GM12878 (cell line): ENCODE results near the gene NRP1. TPM values are rescaled to one million over a fixed set of nuclear protein-coding genes. Genes with fewer than 3 reads are reported as not detected.

ENCODE experiments used
- ATAC-seq: fragments of 200-7000 bp; cut with Tn5 transposase; 3 replicates; pipeline ENCODE4 v1.9.1; 2020; ENCODE audit warnings: mild to moderate bottlenecking, moderate library complexity
- BruUV-seq: library from RNA; stranded (reverse); fragments of 400-500 nt; replicated peaks from 2 replicates; lab custom pipeline; 2021; lab: Mats Ljungman, UMichigan
- CTCF ChIA-PET: fragments of 300-600 bp; sonication (Branson Sonifier 250); formaldehyde crosslinking; extraction: SDS; loops from one replicate; lab custom pipeline; 2021; ENCODE audit warnings: inconsistent platforms; lab: Yijun Ruan, JAX
- POLR2A ChIA-PET: fragments of 350-600 bp; formaldehyde crosslinking; extraction: SDS; loops from one replicate; lab custom pipeline; 2021; ENCODE audit warnings: inconsistent platforms; lab: Charles Lee
- RAD21 ChIA-PET: fragments of 300-600 bp; sonication (Branson Sonifier 250); formaldehyde crosslinking; loops from one replicate; lab custom pipeline; 2023; ENCODE audit warnings: antibody characterized with exemption; ENCODE audit not compliant: unreplicated experiment; lab: Charles Lee
- SMC1A ChIA-PET: fragments of 300-600 bp; sonication (Branson Sonifier 250); formaldehyde crosslinking; loops from one replicate; lab custom pipeline; 2023; ENCODE audit not compliant: unreplicated experiment, uncharacterized antibody; lab: Charles Lee
- DNase-seq: peaks from one replicate; pipeline ENCODE4 v3.0.0-alpha.2; 2011; ENCODE audit warnings: low read depth, low spot score
- FAIRE-seq: peaks from 3 replicates; lab custom pipeline; 2011; peaks lifted over from hg19 to GRCh38; lab: Jason Lieb, UNC
- H2AFZ ChIP-seq: 2 replicates; pipeline ENCODE4 v1.6.0; 2011; ENCODE audit warnings: low read depth, low read length, control low read depth; ENCODE audit not compliant: control insufficient read depth
- H3K27ac ChIP-seq: 2 replicates; pipeline ENCODE4 v1.5.1; 2011; ENCODE audit warnings: control low read depth; ENCODE audit not compliant: control insufficient read depth, insufficient read depth
- H3K27me3 ChIP-seq, 2 experiments: replicated peaks in 1 of 2; 2 replicates each; pipeline versions ENCODE4 v1.6.0 to v1.6.1; 2011; ENCODE audit warnings: low read length in 1 of 2; ENCODE audit not compliant: control insufficient read depth in 2 of 2, insufficient read depth in 2 of 2
- H3K36me3 ChIP-seq, 2 experiments: 2 replicates each; pipeline ENCODE4 v1.5.1; 2011; ENCODE audit warnings: low read length in 1 of 2; ENCODE audit not compliant: control insufficient read depth in 2 of 2, insufficient read depth in 2 of 2
- H3K4me1 ChIP-seq: 2 replicates; pipeline ENCODE4 v1.6.1; 2011; ENCODE audit warnings: mild to moderate bottlenecking, low read length, moderate library complexity, mixed read lengths; ENCODE audit not compliant: control insufficient read depth, insufficient read depth
- H3K4me2 ChIP-seq: 2 replicates; pipeline ENCODE4 v1.6.0; 2011; ENCODE audit warnings: control low read depth; ENCODE audit not compliant: control insufficient read depth, insufficient read depth
- H3K4me3 ChIP-seq: fragments of 200-600 bp; sonication (generic); 2 replicates; pipeline ENCODE4 v1.5.1; 2016
- H3K79me2 ChIP-seq: 2 replicates; pipeline ENCODE4 v1.6.0; 2011; ENCODE audit warnings: low read length; ENCODE audit not compliant: control insufficient read depth, insufficient read depth
- H3K9ac ChIP-seq: 2 replicates; pipeline ENCODE4 v1.8.0; 2011; ENCODE audit warnings: low read length, control low read depth, mixed read lengths; ENCODE audit not compliant: control insufficient read depth, insufficient read depth
- H3K9me3 ChIP-seq: replicated peaks from 3 replicates; pipeline ENCODE4 v1.5.1; 2011; ENCODE audit warnings: mild to moderate bottlenecking, low read length; ENCODE audit not compliant: control insufficient read depth, insufficient read depth
- H4K20me1 ChIP-seq: 2 replicates; pipeline ENCODE4 v1.6.0; 2011; ENCODE audit not compliant: control insufficient read depth, insufficient read depth
- EGR1 ChIP-seq, 2 experiments: IDR thresholded peaks; 1 replicate in 1 of 2; 2 replicates in 1 of 2; pipeline ENCODE4 v1.6.1; 2011 to 2012; ENCODE audit warnings: low read depth in 2 of 2, low read length in 2 of 2, borderline replicate concordance in 1 of 2, mild to moderate bottlenecking in 1 of 2, moderate library complexity in 1 of 2
- EZH2 ChIP-seq: IDR thresholded peaks from 2 replicates; pipeline ENCODE4 v1.6.1; 2012; ENCODE audit warnings: low read depth, mild to moderate bottlenecking, control low read depth, inconsistent platforms, low read length, borderline replicate concordance; ENCODE audit not compliant: control insufficient read depth
- NFYB ChIP-seq: IDR thresholded peaks from 2 replicates; pipeline ENCODE4 v1.6.1; 2011; ENCODE audit warnings: low read depth, mild to moderate bottlenecking, low read length, improper control_type of control experiment, moderate library complexity; ENCODE audit not compliant: insufficient read depth
- NKRF ChIP-seq: fragments of 450-650 bp; conservative IDR thresholded peaks from 2 replicates; pipeline ENCODE4 v1.6.1; 2017; ENCODE audit warnings: mild to moderate bottlenecking, moderate library complexity
- NR2C2 ChIP-seq: IDR thresholded peaks from 2 replicates; pipeline ENCODE4 v1.6.1; 2011; ENCODE audit warnings: borderline replicate concordance, low read depth; ENCODE audit not compliant: control insufficient read depth, insufficient read length
- PAX5 ChIP-seq: IDR thresholded peaks from 2 replicates; pipeline ENCODE4 v1.6.1; 2011; ENCODE audit warnings: low read depth, low read length, borderline replicate concordance
- POLR2AphosphoS2 ChIP-seq: IDR thresholded peaks from 2 replicates; pipeline ENCODE4 v1.6.1; 2011; ENCODE audit warnings: low read depth, mild to moderate bottlenecking, low read length, improper control_type of control experiment, moderate library complexity
- RAD21 ChIP-seq: IDR thresholded peaks from 2 replicates; pipeline ENCODE4 v1.6.1; 2011; ENCODE audit warnings: mild to moderate bottlenecking, low read depth, low read length, moderate library complexity; ENCODE audit not compliant: insufficient read depth
- RB1 ChIP-seq: fragments of 450-650 bp; formaldehyde crosslinking; IDR thresholded peaks from 2 replicates; pipeline ENCODE4 v1.6.1; 2017; ENCODE audit warnings: mild to moderate bottlenecking, borderline replicate concordance
- RCOR1 ChIP-seq: conservative IDR thresholded peaks from 2 replicates; pipeline ENCODE4 v1.6.1; 2012; ENCODE audit warnings: low read depth, low read length, improper control_type of control experiment
- RELA ChIP-seq: fragments of 450-650 bp; IDR thresholded peaks from 2 replicates; pipeline ENCODE4 v1.8.0; 2014; ENCODE audit warnings: borderline replicate concordance; ENCODE audit not compliant: partially characterized antibody
- RUNX3 ChIP-seq: IDR thresholded peaks from 2 replicates; pipeline ENCODE4 v1.6.1; 2012; ENCODE audit warnings: low read length, inconsistent platforms
- SMC3 ChIP-seq: IDR thresholded peaks from 2 replicates; pipeline ENCODE4 v1.6.1; 2011; ENCODE audit warnings: low read length, improper control_type of control experiment, borderline replicate concordance
- SREBF1 ChIP-seq: IDR thresholded peaks from 2 replicates; pipeline ENCODE4 v1.6.1; 2012; ENCODE audit warnings: mild to moderate bottlenecking, low read length
- STAT1 ChIP-seq: fragments of 450-650 bp; conservative IDR thresholded peaks from 2 replicates; pipeline ENCODE4 v1.6.1; 2014; ENCODE audit warnings: antibody characterized with exemption, mild to moderate bottlenecking
- SUZ12 ChIP-seq: fragments of 200-600 bp; sonication (generic); IDR thresholded peaks from one replicate; pipeline ENCODE4 v1.6.1; 2018; ENCODE audit warnings: antibody characterized with exemption, mild to moderate bottlenecking; ENCODE audit not compliant: unreplicated experiment
- YBX1 ChIP-seq: fragments of 450-650 bp; IDR thresholded peaks from 2 replicates; pipeline ENCODE4 v1.6.1; 2016; ENCODE audit warnings: antibody characterized with exemption
- ZNF24 ChIP-seq: fragments of 450-650 bp; IDR thresholded peaks from 2 replicates; pipeline ENCODE4 v1.6.1; 2017; ENCODE audit warnings: antibody characterized with exemption, mild to moderate bottlenecking
- ZSCAN29 ChIP-seq: fragments of 450-650 bp; IDR thresholded peaks from 2 replicates; pipeline ENCODE4 v1.6.1; 2017; ENCODE audit warnings: mild to moderate bottlenecking, moderate library complexity
- WGBS: methylation state at CpG from one replicate; pipeline ENCODE4 v1.1.6; 2016; ENCODE audit warnings: low lambda C conversion rate; ENCODE audit not compliant: insufficient replicate concordance, insufficient coverage; ENCODE audit errors: missing lambda C conversion rate; 5-methylcytosine and 5-hydroxymethylcytosine counted together
- in situ Hi-C: fragments of 300-500 bp; cut with MboI; formaldehyde crosslinking; loops from 9 replicates; pipeline ENCODE4 v1.14.3; 2018; ENCODE audit warnings: mixed read lengths
- intact Hi-C: fragments of 100-400 bp; cut with micrococcal nuclease; formaldehyde crosslinking; loops from one replicate; pipeline ENCODE4 v1.14.2; 2022; ENCODE audit not compliant: unreplicated experiment
- polyA plus RNA-seq, 11 experiments: library from polyadenylated mRNA; depleted of rRNA in 4 of 11; unstranded in 6 of 11; stranded (reverse) in 5 of 11; fragments of >200 nt; fragmentation: Nextera tagmentation in 4 of 11; fragmentation: Illumina TruSeq in 1 of 11; extraction: Ambion mirVana in 4 of 11; extraction: Trizol in 1 of 11; gene quantifications; 1 replicate in 1 of 11; 2 replicates in 10 of 11; pipeline versions ENCODE4 v1.2.1 to v1.2.3, GENCODE V29; 2011 to 2016; ENCODE audit warnings: inconsistent platforms in 2 of 11, missing spikeins in 2 of 11, low read depth in 1 of 11
- total RNA-seq, 4 experiments: library from RNA; depleted of rRNA in 3 of 4; stranded (reverse); fragments of >200 nt in 3 of 4; fragmentation: Illumina TruSeq in 1 of 4; extraction: Trizol in 1 of 4; gene quantifications; 2 replicates each; pipeline versions ENCODE4 v1.2.1 to v1.2.3, GENCODE V29; 2013 to 2021
- TF ChIP-seq, protein P1 (sequence below): fragments of 450-650 bp; IDR thresholded peaks from 2 replicates; pipeline ENCODE4 v1.6.1; 2018; ENCODE audit warnings: mild to moderate bottlenecking, low read depth, moderate library complexity; ENCODE audit not compliant: partially characterized antibody

The NRP1 gene
- total and polyA plus RNA-seq, 10 of the 15 experiments (the other 5 are each of a cell fraction or from before 2014, with no cell fraction given): 0.11 to 12.1 (median 0.52) TPM

- POLR2A ChIA-PET: no interaction called here
- BruUV-seq: no TSS peak
- H3K27me3 ChIP-seq: no peaks in the 10 kb centered on the region
- H3K9me3 ChIP-seq: no peaks in the 10 kb centered on the region; the same call in 2 of the 3 replicates
- SMC1A ChIA-PET: interaction anchor here (0.9 kb wide), 3 partner anchors 11 to 354 kb away, joined by 3 to 4 read pairs (median 4); no protein-coding TSS in a partner anchor
- no peak for ATAC-seq
- CTCF ChIA-PET: no interaction called here
- no peak overlapping the region for H3K4me3 ChIP-seq
- H3K36me3 ChIP-seq: no peaks in the 10 kb centered on the region
- H3K79me2 ChIP-seq: no peaks in the 10 kb centered on the region
- intact Hi-C loops: no loop called here
- no peaks in the 10 kb centered on the region for H4K20me1 ChIP-seq
- no peak overlapping the region for H3K9ac ChIP-seq
- DNase-seq: no peak
- FAIRE-seq: no peak
- H3K27ac ChIP-seq: no peak overlapping the region
- RAD21 ChIA-PET: no interaction called here
- H3K4me1 ChIP-seq: no peaks in the 10 kb centered on the region
- no peak overlapping the region for H3K4me2 ChIP-seq
- H2AFZ ChIP-seq: no peak overlapping the region
- 16% methylated on average over 5 of the region's 5 CpGs for WGBS
- in situ Hi-C loops: no loop called here
- TF ChIP-seq ZNF24 (no peak), ZSCAN29 (no peak), RELA (no peak), EGR1 (IDR thresholded peaks at IDR 0.05; ENCODE audit: borderline replicate concordance in 1 of 2, low read depth in 2 of 2, low read length in 2 of 2) (no peak), SMC3 (no peak), SREBF1 (no peak), EZH2 (no peak), NR2C2 (no peak), YBX1 (no peak), RAD21 (no peak), NFYB (no peak), POLR2AphosphoS2 (no peak), RCOR1 (no peak), PAX5 (no peak), RUNX3 (no peak), STAT1 (no peak), RB1 (no peak), SUZ12 (no peak), NKRF (no peak)
- TF ChIP-seq, protein P1, sequence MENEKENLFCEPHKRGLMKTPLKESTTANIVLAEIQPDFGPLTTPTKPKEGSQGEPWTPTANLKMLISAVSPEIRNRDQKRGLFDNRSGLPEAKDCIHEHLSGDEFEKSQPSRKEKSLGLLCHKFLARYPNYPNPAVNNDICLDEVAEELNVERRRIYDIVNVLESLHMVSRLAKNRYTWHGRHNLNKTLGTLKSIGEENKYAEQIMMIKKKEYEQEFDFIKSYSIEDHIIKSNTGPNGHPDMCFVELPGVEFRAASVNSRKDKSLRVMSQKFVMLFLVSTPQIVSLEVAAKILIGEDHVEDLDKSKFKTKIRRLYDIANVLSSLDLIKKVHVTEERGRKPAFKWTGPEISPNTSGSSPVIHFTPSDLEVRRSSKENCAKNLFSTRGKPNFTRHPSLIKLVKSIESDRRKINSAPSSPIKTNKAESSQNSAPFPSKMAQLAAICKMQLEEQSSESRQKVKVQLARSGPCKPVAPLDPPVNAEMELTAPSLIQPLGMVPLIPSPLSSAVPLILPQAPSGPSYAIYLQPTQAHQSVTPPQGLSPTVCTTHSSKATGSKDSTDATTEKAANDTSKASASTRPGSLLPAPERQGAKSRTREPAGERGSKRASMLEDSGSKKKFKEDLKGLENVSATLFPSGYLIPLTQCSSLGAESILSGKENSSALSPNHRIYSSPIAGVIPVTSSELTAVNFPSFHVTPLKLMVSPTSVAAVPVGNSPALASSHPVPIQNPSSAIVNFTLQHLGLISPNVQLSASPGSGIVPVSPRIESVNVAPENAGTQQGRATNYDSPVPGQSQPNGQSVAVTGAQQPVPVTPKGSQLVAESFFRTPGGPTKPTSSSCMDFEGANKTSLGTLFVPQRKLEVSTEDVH: no peak
Observed at GRCh38 chr10:33216661-33217427, 117.6 kb downstream of the NRP1 start.
